ENCODE data around the gene FYN.

GRCh38 chr6:111615916-111616612 is 257.2 kb downstream of the FYN start:
- TF ChIP-seq POLR2A (IDR thresholded peaks at IDR 0.05; ENCODE audit: extremely low read depth, insufficient read length) (no peak), MAX (IDR thresholded peaks at IDR 0.05; ENCODE audit: low read depth, low read length) (no peak), CTCF (IDR thresholded peaks at IDR 0.05; ENCODE audit: low read depth, low read length) (no peak), MYC (IDR thresholded peaks at IDR 0.05; ENCODE audit: low read depth, low read length) (no peak)
